ENCODE data around the gene ERC1.
"Not testable (repeated sequence)": the region's sequence is repeated elsewhere in the genome, so short reads cannot be mapped to it uniquely, and the experiment has no call there.

Gene ERC1

GRCh38 chr12:1080520-1081223 is 89.6 kb downstream of the ERC1 start:
- no peak for DNase-seq

GRCh38 chr12:1083151-1083888 is 92.3 kb downstream of the ERC1 start:
- no peak for DNase-seq

- DNase-seq, result no peak
Measured at GRCh38 chr12:1083889-1084262, 92.9 kb downstream of the ERC1 start.

GRCh38 chr12:1091350-1091749 is 100.3 kb downstream of the ERC1 start:
- DNase-seq, result no peak

GRCh38 chr12:1093166-1093751 is 102.2 kb downstream of the ERC1 start:
- peak; percentile 8 for DNase-seq

GRCh38 chr12:1094714-1095113 is 103.7 kb downstream of the ERC1 start:
- no peak for DNase-seq

- DNase-seq, result no peak
Measured at GRCh38 chr12:1099158-1099557, 108.1 kb downstream of the ERC1 start.

GRCh38 chr12:1099618-1100017 is 108.6 kb downstream of the ERC1 start:
- not testable (repeated sequence) for DNase-seq

GRCh38 chr12:1102115-1102514 is 111.1 kb downstream of the ERC1 start:
- DNase-seq, result no peak

GRCh38 chr12:1102791-1103450 is 111.9 kb downstream of the ERC1 start:
- no peak for DNase-seq

GRCh38 chr12:1103632-1104031 is 112.6 kb downstream of the ERC1 start:
- no peak for DNase-seq

- no peak for DNase-seq
Measured at GRCh38 chr12:1104088-1104800, 113.2 kb downstream of the ERC1 start.

GRCh38 chr12:1107669-1108068 is 116.6 kb downstream of the ERC1 start:
- no peak for DNase-seq

- DNase-seq, result no peak
Measured at GRCh38 chr12:1108276-1108675, 117.3 kb downstream of the ERC1 start.

GRCh38 chr12:1115484-1116231 is 124.6 kb downstream of the ERC1 start:
- no peak for DNase-seq

GRCh38 chr12:1117371-1117770 is 126.3 kb downstream of the ERC1 start:
- no peak for DNase-seq

- DNase-seq, result peak; percentile 15
Measured at GRCh38 chr12:1117970-1118563, 127.0 kb downstream of the ERC1 start.

- peak; percentile 2 for DNase-seq
Measured at GRCh38 chr12:1122786-1123185, 131.8 kb downstream of the ERC1 start.

GRCh38 chr12:1126091-1126490 is 135.1 kb downstream of the ERC1 start:
- DNase-seq, result no peak

GRCh38 chr12:1127021-1127420 is 136.0 kb downstream of the ERC1 start:
- DNase-seq, result no peak

- DNase-seq, result no peak
Measured at GRCh38 chr12:1130164-1130563, 139.1 kb downstream of the ERC1 start.

- no peak for DNase-seq
Measured at GRCh38 chr12:1130571-1130970, 139.5 kb downstream of the ERC1 start.
